A673 (cell line): ENCODE data around the gene CEMIP2.

ENCODE experiments used
- EZH2 ChIP-seq: fragments of 200-600 bp; sonication (generic); IDR thresholded peaks from 2 replicates; pipeline ENCODE4 v1.6.1; 2017; ENCODE audit warnings: borderline replicate concordance, low read depth, mild to moderate bottlenecking, mixed read lengths, antibody characterized with exemption, low read length; ENCODE audit not compliant: poor library complexity, severe bottlenecking
- TF ChIP-seq, protein P1 (sequence below): fragments of 300-800, 200-600 bp; sonication (generic); conservative IDR thresholded peaks from 2 replicates; pipeline ENCODE4 v1.5.1; 2017; ENCODE audit warnings: low read depth, mild to moderate bottlenecking, antibody characterized with exemption, low read length, moderate library complexity, mixed read lengths

DNA sequence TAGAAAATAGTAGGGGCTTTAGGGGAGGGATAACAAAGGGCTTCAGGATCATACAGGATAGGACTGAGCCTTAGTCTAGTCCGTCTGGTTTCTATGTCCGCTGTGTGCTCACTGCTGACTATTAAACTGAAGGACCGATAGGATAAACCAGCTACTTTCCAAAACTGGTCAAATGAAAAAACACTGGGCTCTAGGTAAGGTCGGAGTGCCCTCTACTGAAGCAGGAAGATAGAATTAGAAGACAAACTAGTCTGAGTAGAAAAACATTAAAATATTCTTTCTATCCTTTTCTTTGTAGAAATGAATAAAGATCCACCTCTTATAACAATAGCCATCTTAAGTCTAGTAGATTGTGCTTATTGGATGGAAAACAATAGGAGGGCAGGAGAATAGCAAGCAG lies 133.6 kb downstream of the CEMIP2 start:
- TF ChIP-seq, protein P1, sequence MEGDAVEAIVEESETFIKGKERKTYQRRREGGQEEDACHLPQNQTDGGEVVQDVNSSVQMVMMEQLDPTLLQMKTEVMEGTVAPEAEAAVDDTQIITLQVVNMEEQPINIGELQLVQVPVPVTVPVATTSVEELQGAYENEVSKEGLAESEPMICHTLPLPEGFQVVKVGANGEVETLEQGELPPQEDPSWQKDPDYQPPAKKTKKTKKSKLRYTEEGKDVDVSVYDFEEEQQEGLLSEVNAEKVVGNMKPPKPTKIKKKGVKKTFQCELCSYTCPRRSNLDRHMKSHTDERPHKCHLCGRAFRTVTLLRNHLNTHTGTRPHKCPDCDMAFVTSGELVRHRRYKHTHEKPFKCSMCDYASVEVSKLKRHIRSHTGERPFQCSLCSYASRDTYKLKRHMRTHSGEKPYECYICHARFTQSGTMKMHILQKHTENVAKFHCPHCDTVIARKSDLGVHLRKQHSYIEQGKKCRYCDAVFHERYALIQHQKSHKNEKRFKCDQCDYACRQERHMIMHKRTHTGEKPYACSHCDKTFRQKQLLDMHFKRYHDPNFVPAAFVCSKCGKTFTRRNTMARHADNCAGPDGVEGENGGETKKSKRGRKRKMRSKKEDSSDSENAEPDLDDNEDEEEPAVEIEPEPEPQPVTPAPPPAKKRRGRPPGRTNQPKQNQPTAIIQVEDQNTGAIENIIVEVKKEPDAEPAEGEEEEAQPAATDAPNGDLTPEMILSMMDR: no peak
- TF ChIP-seq EZH2: no peak
